HepG2 (cell line): ENCODE measurements around the gene CILP2. TPM values are rescaled to one million over a fixed set of nuclear protein-coding genes. Genes with fewer than 3 reads are reported as not detected.

Experiments used
- DR1 ChIP-seq: sonication (generic); formaldehyde crosslinking; IDR thresholded peaks from 2 replicates; pipeline ENCODE4 v1.8.0; 2021; ENCODE audit warnings: mild to moderate bottlenecking, missing genetic modification reagents, inconsistent platforms
- HCFC1 ChIP-seq: fragments of 150-350 bp; IDR thresholded peaks from 2 replicates; pipeline ENCODE4 v1.6.1; 2014; ENCODE audit warnings: low read depth, low read length
- MBNL3 ChIP-seq: fragments of 250-450 bp; sonication (Bioruptor Pico); conservative IDR thresholded peaks from 2 replicates; pipeline ENCODE4 v1.8.0; 2022; ENCODE audit warnings: mild to moderate bottlenecking, inconsistent platforms
- NR2F1 ChIP-seq, 2 experiments: fragments of 450-650 bp in 1 of 2; formaldehyde crosslinking in 1 of 2; IDR thresholded peaks; 2 replicates each; pipeline versions ENCODE4 v1.5.0 to v1.6.1; 2016 to 2020; ENCODE audit warnings: mild to moderate bottlenecking in 1 of 2, missing compliant biosample characterization in 1 of 2, missing genetic modification reagents in 1 of 2, moderate library complexity in 1 of 2
- NR2F2 ChIP-seq: IDR thresholded peaks from 2 replicates; pipeline ENCODE4 v1.6.1; 2012; ENCODE audit warnings: low read depth, inconsistent platforms, borderline replicate concordance
- THAP7 ChIP-seq: sonication (generic); formaldehyde crosslinking; IDR thresholded peaks from 2 replicates; pipeline ENCODE4 v1.8.1; 2023; ENCODE audit warnings: mild to moderate bottlenecking, missing genetic modification reagents
- ZNF441 ChIP-seq: sonication (generic); formaldehyde crosslinking; IDR thresholded peaks from 2 replicates; pipeline ENCODE4 v1.7.0; 2021; ENCODE audit warnings: missing genetic modification reagents, borderline replicate concordance
- ZNF446 ChIP-seq: sonication (generic); formaldehyde crosslinking; IDR thresholded peaks from 2 replicates; pipeline ENCODE4 v1.5.0; 2020; ENCODE audit warnings: mild to moderate bottlenecking, missing genetic modification reagents
- ZNF543 ChIP-seq: sonication (generic); formaldehyde crosslinking; IDR thresholded peaks from 2 replicates; pipeline ENCODE4 v1.4.0; 2020; ENCODE audit warnings: mild to moderate bottlenecking, missing genetic modification reagents
- ZNF547 ChIP-seq: sonication (generic); formaldehyde crosslinking; IDR thresholded peaks from 2 replicates; pipeline ENCODE4 v1.5.1; 2020; ENCODE audit warnings: mild to moderate bottlenecking, missing genetic modification reagents
- ZNF552 ChIP-seq: sonication (generic); formaldehyde crosslinking; IDR thresholded peaks from 2 replicates; pipeline ENCODE4 v1.9.0; 2022; ENCODE audit warnings: missing genetic modification reagents, mild to moderate bottlenecking, borderline replicate concordance
- ZNF570 ChIP-seq: sonication (generic); formaldehyde crosslinking; IDR thresholded peaks from 2 replicates; pipeline ENCODE4 v1.4.0; 2020; ENCODE audit warnings: mild to moderate bottlenecking, missing genetic modification reagents, borderline replicate concordance
- ZNF777 ChIP-seq: sonication (generic); formaldehyde crosslinking; IDR thresholded peaks from 2 replicates; pipeline ENCODE4 v1.4.0; 2020; ENCODE audit warnings: missing genetic modification reagents
- polyA plus RNA-seq, 8 experiments: library from polyadenylated mRNA; depleted of rRNA in 3 of 8; stranded (reverse) in 7 of 8; unstranded in 1 of 8; fragments of >200 nt; fragmentation: Illumina TruSeq in 4 of 8; extraction: Trizol in 4 of 8; gene quantifications; 2 replicates each; pipeline versions ENCODE4 v1.2.1 to v1.2.3, GENCODE V29; 2011 to 2016; ENCODE audit warnings: low read depth in 4 of 8, missing spikeins in 1 of 8, mixed read lengths in 1 of 8; ENCODE audit not compliant: insufficient read depth in 1 of 8
- total RNA-seq, 5 experiments: library from RNA; depleted of rRNA; stranded (reverse); fragments of >200 nt; fragmentation: Illumina TruSeq; extraction: Trizol; gene quantifications; 2 replicates each; pipeline ENCODE4 v1.2.3, GENCODE V29; 2016; ENCODE audit warnings: low read depth in 1 of 5
- TF ChIP-seq, protein P1 (sequence below), 2 experiments: fragments of 450-650 bp in 1 of 2; sonication (generic) in 1 of 2; formaldehyde crosslinking in 1 of 2; IDR thresholded peaks; 2 replicates each; pipeline versions ENCODE4 v1.6.1 to v1.8.0; 2016 to 2022; ENCODE audit warnings: antibody characterized with exemption in 1 of 2, mild to moderate bottlenecking in 1 of 2, missing genetic modification reagents in 1 of 2
- TF ChIP-seq, protein P2 (sequence below): sonication (generic); formaldehyde crosslinking; IDR thresholded peaks from 2 replicates; pipeline ENCODE4 v1.8.0; 2023; ENCODE audit warnings: mild to moderate bottlenecking, missing genetic modification reagents
- TF ChIP-seq, protein P3 (sequence below): IDR thresholded peaks from 2 replicates; pipeline ENCODE4 v1.6.1; 2016; ENCODE audit warnings: missing compliant biosample characterization, missing genetic modification reagents, borderline replicate concordance

CILP2 gene
- total and polyA plus RNA-seq, 2 of the 13 experiments (the other 11 are each of a cell fraction or from before 2014, with no cell fraction given): 0.09 to 0.37 TPM

DNA sequence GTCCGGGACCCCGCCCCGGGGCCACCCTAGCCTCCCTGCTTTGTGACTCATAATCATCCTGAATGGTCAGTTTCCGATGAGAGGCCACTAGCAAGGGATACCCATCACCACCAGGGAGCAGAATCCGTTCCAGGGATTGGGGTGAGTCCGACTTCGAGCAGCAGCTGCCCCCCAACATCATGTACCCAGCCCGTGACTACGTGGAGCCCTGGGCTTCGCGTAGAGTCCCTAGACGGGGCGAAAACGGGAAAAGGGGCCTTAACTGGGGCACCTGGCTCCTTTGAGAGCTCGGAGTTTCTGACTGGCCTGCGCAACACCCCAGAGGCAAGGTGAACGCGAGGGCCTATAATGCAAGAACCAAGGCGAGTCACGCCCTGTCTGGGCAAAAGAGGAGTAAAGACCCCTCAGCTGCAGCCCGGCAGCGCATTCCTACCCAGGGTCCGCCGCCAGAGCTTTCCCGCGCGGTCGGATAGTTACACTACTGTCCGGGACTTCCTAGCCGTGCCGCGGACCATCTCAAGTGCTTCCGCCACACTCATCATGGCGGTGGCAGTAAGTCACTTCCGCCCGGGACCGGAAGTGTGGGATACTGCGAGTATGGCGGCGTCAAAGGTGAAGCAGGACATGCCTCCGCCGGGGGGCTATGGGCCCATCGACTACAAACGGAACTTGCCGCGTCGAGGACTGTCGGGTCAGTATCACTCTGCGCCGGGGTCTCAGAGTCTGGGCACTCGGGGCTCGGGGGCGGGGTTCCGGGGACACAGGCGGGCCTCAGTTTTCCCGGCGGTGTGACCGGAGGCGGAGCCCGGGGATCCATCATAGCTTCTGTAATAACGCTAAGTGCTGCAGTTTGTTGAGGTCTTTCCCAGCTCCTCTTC lies 22.2 kb upstream of the CILP2 start, which contains the start of gene NDUFA13 (continued):
- TF ChIP-seq, protein P1, sequence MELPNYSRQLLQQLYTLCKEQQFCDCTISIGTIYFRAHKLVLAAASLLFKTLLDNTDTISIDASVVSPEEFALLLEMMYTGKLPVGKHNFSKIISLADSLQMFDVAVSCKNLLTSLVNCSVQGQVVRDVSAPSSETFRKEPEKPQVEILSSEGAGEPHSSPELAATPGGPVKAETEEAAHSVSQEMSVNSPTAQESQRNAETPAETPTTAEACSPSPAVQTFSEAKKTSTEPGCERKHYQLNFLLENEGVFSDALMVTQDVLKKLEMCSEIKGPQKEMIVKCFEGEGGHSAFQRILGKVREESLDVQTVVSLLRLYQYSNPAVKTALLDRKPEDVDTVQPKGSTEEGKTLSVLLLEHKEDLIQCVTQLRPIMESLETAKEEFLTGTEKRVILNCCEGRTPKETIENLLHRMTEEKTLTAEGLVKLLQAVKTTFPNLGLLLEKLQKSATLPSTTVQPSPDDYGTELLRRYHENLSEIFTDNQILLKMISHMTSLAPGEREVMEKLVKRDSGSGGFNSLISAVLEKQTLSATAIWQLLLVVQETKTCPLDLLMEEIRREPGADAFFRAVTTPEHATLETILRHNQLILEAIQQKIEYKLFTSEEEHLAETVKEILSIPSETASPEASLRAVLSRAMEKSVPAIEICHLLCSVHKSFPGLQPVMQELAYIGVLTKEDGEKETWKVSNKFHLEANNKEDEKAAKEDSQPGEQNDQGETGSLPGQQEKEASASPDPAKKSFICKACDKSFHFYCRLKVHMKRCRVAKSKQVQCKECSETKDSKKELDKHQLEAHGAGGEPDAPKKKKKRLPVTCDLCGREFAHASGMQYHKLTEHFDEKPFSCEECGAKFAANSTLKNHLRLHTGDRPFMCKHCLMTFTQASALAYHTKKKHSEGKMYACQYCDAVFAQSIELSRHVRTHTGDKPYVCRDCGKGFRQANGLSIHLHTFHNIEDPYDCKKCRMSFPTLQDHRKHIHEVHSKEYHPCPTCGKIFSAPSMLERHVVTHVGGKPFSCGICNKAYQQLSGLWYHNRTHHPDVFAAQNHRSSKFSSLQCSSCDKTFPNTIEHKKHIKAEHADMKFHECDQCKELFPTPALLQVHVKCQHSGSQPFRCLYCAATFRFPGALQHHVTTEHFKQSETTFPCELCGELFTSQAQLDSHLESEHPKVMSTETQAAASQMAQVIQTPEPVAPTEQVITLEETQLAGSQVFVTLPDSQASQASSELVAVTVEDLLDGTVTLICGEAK (IDR thresholded peaks at IDR 0.05): peak; percentile 85
- TF ChIP-seq, protein P1 (CRISPR knock-in tag; IDR thresholded peaks at IDR 0.05): peak; percentile 78
- TF ChIP-seq HCFC1 (peak; percentile 88), MBNL3 (CRISPR knock-in tag) (no peak), ZNF547 (CRISPR knock-in tag) (peak; percentile 60; the same call in 1 of the 2 replicates), THAP7 (CRISPR knock-in tag) (peak; percentile 100), NR2F2 (no peak), ZNF570 (CRISPR knock-in tag) (no peak), DR1 (0 out of 2 replicates have a peak, but pooled peaks have one; percentile 61), ZNF543 (CRISPR knock-in tag) (no peak), ZNF777 (CRISPR knock-in tag) (peak; percentile 71), ZNF441 (CRISPR knock-in tag) (peak; percentile 64), NR2F1 (CRISPR knock-in tag; IDR thresholded peaks at IDR 0.05) (no peak; a peak in 1 of 4 replicates), ZNF552 (CRISPR knock-in tag) (no peak), ZNF446 (no peak)
- TF ChIP-seq, protein P2, sequence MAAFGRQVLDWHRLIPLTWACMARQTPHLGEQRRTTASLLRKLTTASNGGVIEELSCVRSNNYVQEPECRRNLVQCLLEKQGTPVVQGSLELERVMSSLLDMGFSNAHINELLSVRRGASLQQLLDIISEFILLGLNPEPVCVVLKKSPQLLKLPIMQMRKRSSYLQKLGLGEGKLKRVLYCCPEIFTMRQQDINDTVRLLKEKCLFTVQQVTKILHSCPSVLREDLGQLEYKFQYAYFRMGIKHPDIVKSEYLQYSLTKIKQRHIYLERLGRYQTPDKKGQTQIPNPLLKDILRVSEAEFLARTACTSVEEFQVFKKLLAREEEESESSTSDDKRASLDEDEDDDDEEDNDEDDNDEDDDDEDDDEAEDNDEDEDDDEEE: peak; percentile 92; the same call in 1 of the 2 replicates
- TF ChIP-seq, protein P3, sequence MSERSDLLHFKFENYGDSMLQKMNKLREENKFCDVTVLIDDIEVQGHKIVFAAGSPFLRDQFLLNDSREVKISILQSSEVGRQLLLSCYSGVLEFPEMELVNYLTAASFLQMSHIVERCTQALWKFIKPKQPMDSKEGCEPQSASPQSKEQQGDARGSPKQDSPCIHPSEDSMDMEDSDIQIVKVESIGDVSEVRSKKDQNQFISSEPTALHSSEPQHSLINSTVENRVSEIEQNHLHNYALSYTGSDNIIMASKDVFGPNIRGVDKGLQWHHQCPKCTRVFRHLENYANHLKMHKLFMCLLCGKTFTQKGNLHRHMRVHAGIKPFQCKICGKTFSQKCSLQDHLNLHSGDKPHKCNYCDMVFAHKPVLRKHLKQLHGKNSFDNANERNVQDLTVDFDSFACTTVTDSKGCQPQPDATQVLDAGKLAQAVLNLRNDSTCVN (CRISPR knock-in tag): no peak; the same call in 1 of the 2 replicates
